Activated naive CD4-positive, alpha-beta T cell treated with anti-CD3 and anti-CD28 coated beads, Interleukin-2, amount 10 ng/mL, durations not matched to agents 7 days and 5 days (primary cell): ENCODE data around the gene PNN.
"Not testable (repeated sequence)": the region's sequence is repeated elsewhere in the genome, so short reads cannot be mapped to it uniquely, and the experiment has no call there.

Experiments
- CTCF ChIA-PET: fragments of 350-600 bp; sonication (Branson Sonifier 250); formaldehyde crosslinking; loops from one replicate; lab custom pipeline; 2021; ENCODE audit warnings: antibody characterized with exemption; lab: Charles Lee
- DNase-seq: peaks from one replicate; pipeline ENCODE4 v3.0.0-alpha.2; 2020
- H3K27ac Mint-ChIP-seq: one replicate; pipeline ENCODE4 v1.8.0; 2021; ENCODE audit warnings: mild to moderate bottlenecking, moderate library complexity, mixed read lengths
- H3K27me3 Mint-ChIP-seq: one replicate; pipeline ENCODE4 v1.8.0; 2021; ENCODE audit warnings: mild to moderate bottlenecking, mixed read lengths
- H3K36me3 Mint-ChIP-seq: one replicate; pipeline ENCODE4 v1.8.0; 2021; ENCODE audit warnings: mixed read lengths
- H3K4me1 Mint-ChIP-seq: one replicate; pipeline ENCODE4 v1.8.0; 2021; ENCODE audit warnings: mixed read lengths
- H3K4me3 Mint-ChIP-seq: one replicate; pipeline ENCODE4 v1.8.0; 2021; ENCODE audit warnings: mild to moderate bottlenecking, moderate library complexity, mixed read lengths
- H3K9me3 Mint-ChIP-seq: one replicate; pipeline ENCODE4 v1.8.0; 2021; ENCODE audit warnings: mixed read lengths

Gene PNN

GRCh38 chr14:39174560-39175444 is at the start of gene PNN:
PNN (plus strand) TSS chr14:39175254; CDS start chr14:39175280, 26 bp downstream.
- peaks cover 38% of the 10 kb centered on the region for H3K36me3 Mint-ChIP-seq
- peak; percentile 98 for DNase-seq
- CTCF ChIA-PET = no interaction called here
- H3K27ac Mint-ChIP-seq = peak within 1 kb of the TSS; percentile 99
- H3K9me3 Mint-ChIP-seq = no peaks in the 10 kb centered on the region
- H3K4me3 Mint-ChIP-seq = peak within 1 kb of the TSS; percentile 99
- H3K27me3 Mint-ChIP-seq = peaks cover 4% of the 10 kb centered on the region
- peaks cover 63% of the 10 kb centered on the region for H3K4me1 Mint-ChIP-seq

- H3K27ac Mint-ChIP-seq, H3K27me3 Mint-ChIP-seq, H3K4me1 Mint-ChIP-seq, DNase-seq, H3K9me3 Mint-ChIP-seq, H3K4me3 Mint-ChIP-seq, CTCF ChIA-PET: not testable (repeated sequence)
- peaks cover 60% of the 10 kb centered on the region for H3K36me3 Mint-ChIP-seq
These were observed 37.2 kb upstream of the PNN start for GRCh38 chr14:39137835-39138234.

DNA sequence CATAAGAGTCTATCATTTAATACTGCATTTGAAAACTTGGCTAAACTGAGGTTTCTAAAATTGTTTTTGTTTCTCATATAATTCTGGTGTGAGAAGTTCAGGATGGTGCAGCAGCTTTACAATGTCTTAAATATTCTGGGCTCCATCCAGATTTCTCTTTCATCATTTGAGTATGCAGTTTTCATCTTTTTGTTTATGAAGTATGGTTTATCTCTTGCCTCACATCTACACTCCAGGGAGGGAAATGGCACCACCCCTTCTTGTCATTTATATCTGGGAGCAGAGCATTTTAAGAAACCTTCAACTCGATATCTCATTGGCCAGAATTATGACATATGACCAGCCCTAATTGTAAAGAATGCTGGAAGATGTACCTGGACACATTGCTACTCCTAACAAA is 36.6 kb upstream of the PNN start:
- H3K27me3 Mint-ChIP-seq = no peaks in the 10 kb centered on the region
- CTCF ChIA-PET = no interaction called here
- H3K4me1 Mint-ChIP-seq = no peaks in the 10 kb centered on the region
- peaks cover 63% of the 10 kb centered on the region for H3K36me3 Mint-ChIP-seq
- DNase-seq = no peak
- peaks cover 5% of the 10 kb centered on the region for H3K9me3 Mint-ChIP-seq
- H3K27ac Mint-ChIP-seq = no peak overlapping the region
- H3K4me3 Mint-ChIP-seq = no peak overlapping the region

GRCh38 chr14:39140170-39140569 is 34.9 kb upstream of the PNN start:
- Mint-ChIP-seq H3K36me3 (peaks cover 52% of the 10 kb centered on the region), H3K27me3 (no peaks in the 10 kb centered on the region)
- CTCF ChIA-PET = no interaction called here

DNA sequence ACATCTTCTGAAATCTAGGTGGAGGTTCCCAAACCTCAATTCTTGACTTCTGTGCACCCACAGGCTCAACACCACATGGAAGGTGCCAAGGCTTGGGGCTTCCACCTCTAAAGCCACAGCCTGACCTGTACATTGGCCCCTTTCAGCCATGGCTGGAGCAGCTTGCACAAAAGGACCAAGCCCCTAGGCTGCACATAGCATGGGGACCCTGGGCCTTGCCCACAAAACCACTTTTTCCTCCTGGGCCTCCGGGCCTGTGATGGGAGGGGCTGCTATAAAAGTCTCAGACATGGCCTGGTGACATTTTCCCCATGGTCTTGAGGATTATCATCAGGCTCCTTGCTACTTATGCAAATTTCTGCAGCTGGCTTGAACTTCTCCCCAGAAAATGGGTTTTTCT is 33.4 kb upstream of the PNN start:
- H3K27me3 Mint-ChIP-seq, DNase-seq, H3K9me3 Mint-ChIP-seq, H3K4me1 Mint-ChIP-seq, H3K27ac Mint-ChIP-seq, CTCF ChIA-PET, H3K4me3 Mint-ChIP-seq: not testable (repeated sequence)
- H3K36me3 Mint-ChIP-seq = peaks cover 48% of the 10 kb centered on the region

More at GRCh38 chr14:39140170-39140569, 34.9 kb upstream of the PNN start:
- Mint-ChIP-seq H3K9me3 (peaks cover 5% of the 10 kb centered on the region), H3K27ac (peak overlapping the region; percentile 49), H3K4me1 (no peaks in the 10 kb centered on the region), H3K4me3 (no peak overlapping the region)
- DNase-seq = no peak

DNA sequence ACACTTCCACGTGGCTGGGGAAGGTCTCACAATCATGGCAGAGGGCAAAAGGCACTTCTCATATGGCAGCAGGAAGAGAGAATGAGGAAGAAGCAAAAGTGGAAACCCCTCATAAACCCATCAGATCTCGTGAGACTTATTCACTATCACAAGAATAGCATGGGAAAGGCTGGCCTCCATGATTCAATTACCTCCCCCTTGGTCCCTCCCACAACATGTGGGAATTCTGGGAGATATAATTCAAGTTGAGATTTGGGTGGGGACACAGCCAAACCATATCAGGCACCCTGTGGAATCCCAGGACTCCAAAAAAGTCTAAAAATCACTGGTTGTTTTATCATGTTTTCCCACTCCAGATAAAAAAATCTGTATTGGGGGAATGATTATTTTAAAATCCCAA is 31.8 kb upstream of the PNN start:
- H3K4me3 Mint-ChIP-seq, H3K9me3 Mint-ChIP-seq, DNase-seq, CTCF ChIA-PET, H3K27me3 Mint-ChIP-seq, H3K4me1 Mint-ChIP-seq, H3K27ac Mint-ChIP-seq: not testable (repeated sequence)
- H3K36me3 Mint-ChIP-seq = peaks cover 52% of the 10 kb centered on the region

DNA sequence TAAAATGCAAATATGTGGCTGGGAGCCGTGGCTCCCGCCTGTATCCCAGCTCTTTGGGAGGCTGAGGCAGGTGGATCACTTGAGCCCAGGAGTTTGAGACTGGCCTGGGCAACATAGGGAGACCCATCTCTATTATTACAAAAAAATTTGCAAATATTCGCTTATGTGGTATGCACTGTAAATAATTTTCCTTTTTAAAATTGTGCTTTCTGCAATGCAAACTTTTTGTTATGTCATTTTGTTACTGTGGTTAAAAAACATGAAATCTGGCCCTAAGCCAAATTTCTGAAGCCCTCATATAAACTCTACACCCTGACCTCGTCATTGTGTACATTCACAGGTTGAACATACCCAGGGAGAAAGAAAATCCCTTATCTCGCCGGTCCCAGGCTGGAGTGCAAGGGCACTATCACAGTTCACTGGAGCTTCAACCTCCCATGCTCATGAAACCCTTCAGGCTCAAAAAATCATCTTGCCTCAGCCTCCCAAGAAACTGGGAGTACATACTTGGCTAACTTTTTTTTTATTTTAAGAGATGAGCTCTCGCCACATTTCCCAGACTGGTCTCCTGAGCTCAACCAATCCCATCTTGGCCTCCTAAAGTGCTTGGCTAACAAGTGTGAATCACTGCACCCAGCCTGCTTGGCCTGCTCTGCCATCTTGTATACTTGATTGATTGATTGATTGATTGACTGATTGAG is 29.6 kb upstream of the PNN start:
- Mint-ChIP-seq H3K4me1 (no peaks in the 10 kb centered on the region), H3K4me3 (no peak overlapping the region), H3K36me3 (peaks cover 47% of the 10 kb centered on the region), H3K27me3 (no peaks in the 10 kb centered on the region), H3K27ac (no peak overlapping the region), H3K9me3 (peaks cover 5% of the 10 kb centered on the region)
- CTCF ChIA-PET = no interaction called here
- DNase-seq = no peak

DNA sequence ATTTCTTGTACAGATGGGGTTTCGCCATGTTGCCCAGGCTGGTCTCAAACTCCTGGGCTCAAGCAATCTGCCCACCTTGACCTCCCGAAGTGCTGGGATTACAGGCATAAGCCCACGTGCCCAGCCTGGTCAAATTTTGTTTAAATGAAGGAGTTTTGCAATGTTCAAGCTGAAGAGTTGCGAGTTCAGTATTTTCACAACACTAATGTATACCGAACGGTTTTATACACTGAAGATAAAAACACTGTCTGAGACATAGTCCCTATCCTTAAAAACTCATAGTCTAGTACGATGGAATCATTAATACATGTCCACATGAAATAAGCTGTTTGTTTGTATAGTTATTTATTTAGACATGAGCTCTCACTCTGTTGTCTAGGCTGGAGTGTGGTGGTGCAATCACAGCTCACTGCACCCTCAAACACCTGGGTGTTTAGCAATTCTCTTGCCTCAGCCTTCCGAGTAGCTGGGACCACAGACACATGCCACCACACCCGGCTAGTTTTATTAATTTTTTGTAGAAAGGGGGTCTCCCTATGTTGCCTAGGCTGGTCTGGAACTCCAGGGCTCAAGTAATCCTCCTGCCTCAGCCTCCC is 20.4 kb upstream of the PNN start:
- Mint-ChIP-seq H3K27ac (no peak overlapping the region), H3K4me1 (no peaks in the 10 kb centered on the region), H3K36me3 (peaks cover 31% of the 10 kb centered on the region), H3K27me3 (no peaks in the 10 kb centered on the region), H3K4me3 (no peak overlapping the region), H3K9me3 (no peaks in the 10 kb centered on the region)
- CTCF ChIA-PET = no interaction called here
- DNase-seq = no peak

- Mint-ChIP-seq H3K4me1 (peaks cover 13% of the 10 kb centered on the region), H3K36me3 (peaks cover 45% of the 10 kb centered on the region), H3K4me3 (no peak overlapping the region), H3K9me3 (no peaks in the 10 kb centered on the region), H3K27me3 (no peaks in the 10 kb centered on the region), H3K27ac (no peak overlapping the region)
- CTCF ChIA-PET = no interaction called here
- no peak for DNase-seq
These were observed 17.6 kb upstream of the PNN start for GRCh38 chr14:39157491-39157890.

GRCh38 chr14:39158222-39158858 is 16.7 kb upstream of the PNN start:
- CTCF ChIA-PET = no interaction called here
- Mint-ChIP-seq H3K9me3 (no peaks in the 10 kb centered on the region), H3K36me3 (peaks cover 49% of the 10 kb centered on the region), H3K4me3 (no peak overlapping the region), H3K4me1 (peaks cover 17% of the 10 kb centered on the region), H3K27me3 (no peaks in the 10 kb centered on the region), H3K27ac (no peak overlapping the region)
- DNase-seq = no peak

GRCh38 chr14:39160494-39160893 is 14.6 kb upstream of the PNN start:
- CTCF ChIA-PET = no interaction called here
- DNase-seq = no peak
- H3K4me3 Mint-ChIP-seq = no peak overlapping the region
- H3K4me1 Mint-ChIP-seq = peaks cover 25% of the 10 kb centered on the region
- peaks cover 58% of the 10 kb centered on the region for H3K36me3 Mint-ChIP-seq
- no peaks in the 10 kb centered on the region for H3K27me3 Mint-ChIP-seq
- no peaks in the 10 kb centered on the region for H3K9me3 Mint-ChIP-seq
- H3K27ac Mint-ChIP-seq = no peak overlapping the region

DNA sequence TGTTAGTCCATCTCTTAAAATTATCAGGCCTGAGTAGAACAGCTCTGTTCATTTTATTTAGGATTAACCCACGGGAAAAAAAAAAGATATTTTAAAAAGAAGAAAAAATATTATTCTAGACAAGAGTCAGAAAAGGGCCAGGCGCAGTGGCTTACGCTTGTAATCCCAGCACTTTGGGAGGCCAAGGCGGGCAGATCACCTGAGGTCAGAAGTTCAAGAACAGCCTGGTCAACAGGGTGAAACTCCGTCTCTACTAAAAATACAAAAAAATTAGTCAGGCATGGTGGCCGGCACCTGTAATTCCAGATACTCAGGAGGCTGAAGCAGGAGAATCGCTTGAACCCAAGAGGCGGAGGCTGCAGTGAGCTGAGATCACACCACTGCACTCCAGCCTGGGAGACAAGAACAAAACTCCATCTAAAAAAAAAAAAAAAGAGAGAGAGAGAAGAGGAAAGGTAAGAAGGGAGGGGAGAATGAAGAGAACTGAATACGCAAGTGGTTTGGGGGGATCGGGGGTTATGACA is 7.2 kb upstream of the PNN start:
- H3K9me3 Mint-ChIP-seq, DNase-seq, H3K27me3 Mint-ChIP-seq, CTCF ChIA-PET, H3K27ac Mint-ChIP-seq: not testable (repeated sequence)
- H3K36me3 Mint-ChIP-seq = peaks cover 38% of the 10 kb centered on the region
- H3K4me3 Mint-ChIP-seq = peak overlapping the region; percentile 76
- peaks cover 48% of the 10 kb centered on the region for H3K4me1 Mint-ChIP-seq

DNA sequence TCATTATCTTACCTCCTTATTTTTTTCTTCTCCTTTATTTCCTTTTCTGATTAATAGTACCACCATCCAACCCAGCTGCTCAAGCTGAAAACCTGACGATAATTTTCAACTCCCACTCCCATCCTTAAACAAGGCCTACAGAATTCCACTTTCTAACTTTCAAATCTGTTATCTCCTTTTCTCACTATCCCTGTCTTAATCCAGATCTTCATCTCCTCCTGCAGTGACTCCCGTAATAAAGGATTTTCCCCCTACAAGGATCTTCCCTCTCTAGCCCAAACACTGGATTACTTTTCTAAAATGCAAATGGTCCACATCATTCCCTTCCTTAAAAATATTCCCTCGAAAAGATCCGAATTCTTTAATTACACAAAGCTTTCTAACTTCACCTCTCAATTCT is 6.5 kb upstream of the PNN start:
- Mint-ChIP-seq H3K4me3 (peak overlapping the region; percentile 76), H3K9me3 (no peaks in the 10 kb centered on the region), H3K36me3 (peaks cover 34% of the 10 kb centered on the region), H3K4me1 (peaks cover 52% of the 10 kb centered on the region), H3K27ac (no peak overlapping the region), H3K27me3 (no peaks in the 10 kb centered on the region)
- CTCF ChIA-PET = no interaction called here
- DNase-seq = no peak

GRCh38 chr14:39169541-39169900 is 5.5 kb upstream of the PNN start:
- no peaks in the 10 kb centered on the region for H3K9me3 Mint-ChIP-seq
- H3K36me3 Mint-ChIP-seq = peaks cover 27% of the 10 kb centered on the region
- peaks cover 56% of the 10 kb centered on the region for H3K4me1 Mint-ChIP-seq

More at GRCh38 chr14:39169541-39169900, 5.5 kb upstream of the PNN start:
- H3K4me3 Mint-ChIP-seq = peak overlapping the region; percentile 76
- CTCF ChIA-PET = interaction anchor here (1.0 kb wide), 2 partner anchors 10 to 56 kb away, joined by 3 read pairs; partner anchors contain the start of gene GEMIN2
- H3K27me3 Mint-ChIP-seq = no peaks in the 10 kb centered on the region
- H3K27ac Mint-ChIP-seq = peak overlapping the region; percentile 98
- no peak for DNase-seq
